Measurements from ENCODE around the gene DNAJC25.

DNAJC25 gene

DNA sequence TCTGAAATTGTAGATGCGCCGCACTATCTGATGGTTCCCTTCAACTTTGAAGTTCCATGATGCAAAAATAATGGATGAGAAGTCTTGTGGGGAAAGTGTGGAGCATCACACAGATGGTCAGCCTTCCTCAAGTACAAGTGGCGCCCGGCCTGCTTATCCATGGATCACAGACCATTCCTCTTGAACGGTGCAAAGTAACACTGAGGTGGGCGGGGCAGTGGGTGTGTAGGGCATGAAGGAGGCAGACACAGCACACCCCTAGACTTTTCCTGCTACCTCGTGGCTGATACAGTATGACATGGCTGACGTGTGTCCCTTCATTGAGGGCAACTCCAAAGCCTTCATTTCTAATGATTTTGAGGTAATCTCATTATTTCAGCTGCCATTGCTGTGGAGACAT is 27.8 kb downstream of the DNAJC25 start:
- no peaks in the 10 kb centered on the region for H3K79me2 ChIP-seq (ENCODE audit: insufficient read depth, low read length)
- no peak overlapping the region for H3K9ac ChIP-seq (ENCODE audit: low read length)
- no peaks in the 10 kb centered on the region for H3F3A ChIP-seq (ENCODE audit: insufficient read depth)
- no peaks in the 10 kb centered on the region for H3K9me3 ChIP-seq (ENCODE audit: insufficient read depth, low read length)
- no peaks in the 10 kb centered on the region for H3K9me2 ChIP-seq (replicated peaks; ENCODE audit: insufficient read depth, low read length)
- H3K4me2 ChIP-seq (ENCODE audit: low read depth, low read length, poor library complexity, severe bottlenecking) = no peak overlapping the region
- H3K36me3 ChIP-seq (ENCODE audit: low read length) = no peaks in the 10 kb centered on the region
- no peaks in the 10 kb centered on the region for H3K27me3 ChIP-seq (ENCODE audit: low read length)
- no peak overlapping the region for H3K4me3 ChIP-seq (ENCODE audit: insufficient read depth, low read length, poor library complexity, severe bottlenecking)
- H3K27ac ChIP-seq (ENCODE audit: low read depth, low read length) = no peak overlapping the region
- H2AFZ ChIP-seq (ENCODE audit: low read depth, low read length, severe bottlenecking) = no peak overlapping the region
- no peaks in the 10 kb centered on the region for H4K20me1 ChIP-seq (ENCODE audit: low read depth, low read length)
- TF ChIP-seq, protein P1, sequence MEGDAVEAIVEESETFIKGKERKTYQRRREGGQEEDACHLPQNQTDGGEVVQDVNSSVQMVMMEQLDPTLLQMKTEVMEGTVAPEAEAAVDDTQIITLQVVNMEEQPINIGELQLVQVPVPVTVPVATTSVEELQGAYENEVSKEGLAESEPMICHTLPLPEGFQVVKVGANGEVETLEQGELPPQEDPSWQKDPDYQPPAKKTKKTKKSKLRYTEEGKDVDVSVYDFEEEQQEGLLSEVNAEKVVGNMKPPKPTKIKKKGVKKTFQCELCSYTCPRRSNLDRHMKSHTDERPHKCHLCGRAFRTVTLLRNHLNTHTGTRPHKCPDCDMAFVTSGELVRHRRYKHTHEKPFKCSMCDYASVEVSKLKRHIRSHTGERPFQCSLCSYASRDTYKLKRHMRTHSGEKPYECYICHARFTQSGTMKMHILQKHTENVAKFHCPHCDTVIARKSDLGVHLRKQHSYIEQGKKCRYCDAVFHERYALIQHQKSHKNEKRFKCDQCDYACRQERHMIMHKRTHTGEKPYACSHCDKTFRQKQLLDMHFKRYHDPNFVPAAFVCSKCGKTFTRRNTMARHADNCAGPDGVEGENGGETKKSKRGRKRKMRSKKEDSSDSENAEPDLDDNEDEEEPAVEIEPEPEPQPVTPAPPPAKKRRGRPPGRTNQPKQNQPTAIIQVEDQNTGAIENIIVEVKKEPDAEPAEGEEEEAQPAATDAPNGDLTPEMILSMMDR (IDR thresholded peaks at IDR 0.05; ENCODE audit: insufficient read depth, low read length, poor library complexity, severe bottlenecking) = no peak
- TF ChIP-seq EZH2phosphoT487 (conservative IDR thresholded peaks at IDR 0.05; ENCODE audit: low read length) = no peak

DNA sequence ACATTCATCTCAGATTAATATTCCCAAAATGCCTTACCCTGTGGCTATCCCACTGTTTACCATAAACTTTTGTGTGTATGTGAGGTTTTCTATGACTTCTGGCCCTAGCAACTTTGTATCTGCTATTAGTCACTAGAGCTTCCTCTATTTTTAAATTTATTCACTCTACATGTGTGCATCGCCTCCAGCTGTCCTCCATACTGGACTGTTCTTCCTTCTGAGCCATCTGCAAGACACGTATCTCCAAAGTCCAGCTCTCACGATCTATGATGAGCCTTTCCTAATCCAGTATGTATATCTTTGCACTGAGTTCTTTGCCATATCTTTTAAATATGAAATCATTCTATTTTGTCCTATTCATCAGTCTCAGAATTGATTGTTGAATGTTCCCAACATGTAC is 28.6 kb downstream of the DNAJC25 start:
- TF ChIP-seq EZH2phosphoT487 (conservative IDR thresholded peaks at IDR 0.05; ENCODE audit: low read length) = no peak
- TF ChIP-seq, protein P1 (IDR thresholded peaks at IDR 0.05; ENCODE audit: insufficient read depth, low read length, poor library complexity, severe bottlenecking) = no peak
- Histone ChIP-seq H3K9me3 (ENCODE audit: insufficient read depth, low read length) (no peaks in the 10 kb centered on the region), H3K36me3 (ENCODE audit: low read length) (no peaks in the 10 kb centered on the region), H3K27ac (ENCODE audit: low read depth, low read length) (no peak overlapping the region), H2AFZ (ENCODE audit: low read depth, low read length, severe bottlenecking) (no peak overlapping the region), H3K4me3 (ENCODE audit: insufficient read depth, low read length, poor library complexity, severe bottlenecking) (no peak overlapping the region), H3K9ac (ENCODE audit: low read length) (no peak overlapping the region), H3K9me2 (replicated peaks; ENCODE audit: insufficient read depth, low read length) (no peaks in the 10 kb centered on the region), H3F3A (ENCODE audit: insufficient read depth) (no peaks in the 10 kb centered on the region), H3K79me2 (ENCODE audit: insufficient read depth, low read length) (no peaks in the 10 kb centered on the region), H3K4me2 (ENCODE audit: low read depth, low read length, poor library complexity, severe bottlenecking) (no peak overlapping the region), H4K20me1 (ENCODE audit: low read depth, low read length) (no peaks in the 10 kb centered on the region), H3K27me3 (ENCODE audit: low read length) (no peaks in the 10 kb centered on the region)

DNA sequence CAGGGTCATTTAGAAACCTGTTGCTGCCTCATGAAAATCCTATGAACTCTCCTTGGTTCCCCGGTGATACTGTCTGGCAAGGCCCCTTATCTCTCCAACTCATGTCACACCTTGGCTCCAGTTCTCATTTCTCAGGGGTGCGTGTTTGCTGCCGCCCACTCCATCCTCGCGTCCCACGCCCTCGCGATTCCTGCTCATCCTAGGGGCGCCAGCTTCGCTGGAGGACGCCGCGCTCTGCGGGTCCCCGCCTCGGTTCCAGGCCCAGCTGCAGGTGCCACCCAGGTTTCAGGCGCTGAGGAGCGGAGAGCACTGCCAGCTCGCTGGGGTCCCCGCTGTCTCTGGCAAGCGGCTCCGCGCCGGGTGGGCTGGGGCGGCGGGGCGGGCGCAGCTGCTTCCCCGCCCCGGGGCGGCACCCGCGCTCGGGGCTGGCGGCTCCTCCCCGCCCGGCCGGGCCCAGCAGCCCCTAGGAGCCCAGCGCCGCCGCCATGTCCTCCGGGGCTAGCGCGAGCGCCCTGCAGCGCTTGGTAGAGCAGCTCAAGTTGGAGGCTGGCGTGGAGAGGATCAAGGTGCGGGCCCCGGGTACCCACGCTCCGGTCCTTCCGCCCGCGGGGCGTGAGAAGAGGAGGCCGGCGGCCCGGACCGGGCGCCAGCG is 30.1 kb downstream of the DNAJC25 start, which contains the start of gene GNG10:
Gene GNG10 (plus strand): TSS at position 456 of the 652 bp plus-strand sequence. CDS start 30 bp downstream, at position 486.
- TF ChIP-seq, protein P1 (IDR thresholded peaks at IDR 0.05; ENCODE audit: insufficient read depth, low read length, poor library complexity, severe bottlenecking) = no peak
- TF ChIP-seq EZH2phosphoT487 (conservative IDR thresholded peaks at IDR 0.05; ENCODE audit: low read length) = no peak
- Histone ChIP-seq H3K4me3 (ENCODE audit: insufficient read depth, low read length, poor library complexity, severe bottlenecking) (peak within 1 kb of the TSS; percentile 84), H3K9me3 (ENCODE audit: insufficient read depth, low read length) (no peaks in the 10 kb centered on the region), H3F3A (ENCODE audit: insufficient read depth) (no peaks in the 10 kb centered on the region), H2AFZ (ENCODE audit: low read depth, low read length, severe bottlenecking) (peak within 1 kb of the TSS; percentile 93), H3K27me3 (ENCODE audit: low read length) (no peaks in the 10 kb centered on the region), H3K9ac (ENCODE audit: low read length) (peak within 1 kb of the TSS; percentile 49), H3K36me3 (ENCODE audit: low read length) (no peaks in the 10 kb centered on the region), H3K9me2 (replicated peaks; ENCODE audit: insufficient read depth, low read length) (no peaks in the 10 kb centered on the region), H4K20me1 (ENCODE audit: low read depth, low read length) (no peaks in the 10 kb centered on the region), H3K27ac (ENCODE audit: low read depth, low read length) (no peak within 1 kb of the TSS), H3K79me2 (ENCODE audit: insufficient read depth, low read length) (no peaks in the 10 kb centered on the region), H3K4me2 (ENCODE audit: low read depth, low read length, poor library complexity, severe bottlenecking) (peak within 1 kb of the TSS; percentile 75)

All from SU-DHL-6 (cell line).